Measurements from ENCODE around the gene NINJ2. TPM values are rescaled to one million over a fixed set of nuclear protein-coding genes. Genes with fewer than 3 reads are reported as not detected.
A peak's percentile ranks its signal among the peaks of the same experiment; 100 is the strongest.
"Not testable (repeated sequence)": the region's sequence is repeated elsewhere in the genome, so short reads cannot be mapped to it uniquely, and the experiment has no call there.

Gene NINJ2
- total and polyA plus RNA-seq, 9 donors, result 0.48 to 3.4 (median 1.4) TPM; not detected in 2

DNA sequence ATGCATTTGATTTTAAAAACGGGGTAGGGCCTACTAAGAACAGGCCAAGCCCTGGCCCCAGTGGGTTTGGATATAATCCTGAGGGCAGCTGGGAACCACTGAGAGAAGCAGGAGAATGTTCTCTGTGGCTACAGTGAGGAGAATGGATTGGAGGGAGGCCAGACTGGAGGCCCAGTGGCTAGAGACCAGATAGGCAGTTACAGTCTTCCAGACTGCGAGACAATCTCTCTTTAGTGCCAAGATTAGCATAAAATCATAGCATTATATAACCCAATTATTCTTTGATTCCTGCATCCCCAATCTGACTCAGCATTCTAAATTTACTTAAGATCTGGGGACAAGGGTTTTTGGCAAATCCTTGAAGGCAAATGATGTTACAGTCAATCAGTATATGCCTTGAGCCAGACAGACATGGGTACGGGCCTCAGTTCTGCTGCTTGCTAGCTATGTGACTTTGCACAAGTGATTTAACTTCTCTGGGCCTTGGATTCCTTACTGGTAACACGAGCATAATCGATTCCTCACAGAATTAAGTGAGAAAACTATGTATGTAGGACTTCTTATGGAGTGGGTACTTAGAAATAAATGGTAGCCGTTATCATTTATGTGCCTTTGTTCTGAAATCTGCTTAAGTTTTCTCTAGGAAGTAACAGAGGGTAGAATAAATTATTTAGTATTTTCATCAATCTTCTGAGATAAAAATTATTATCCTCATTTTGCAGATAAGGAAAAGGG is 18.3 kb downstream of the NINJ2 start:
- H3K9me3 ChIP-seq, result no peaks in the 10 kb centered on the region
- intact Hi-C loops (cut with DNase I), result loop anchor here in 3 of 4 donors (5.0 to 10.0 kb wide), 2 partner anchors 70 to 107 kb away; partner anchors contain the start of gene WNK1 (in 1 of the 3)
- TF ChIP-seq EP300 (IDR thresholded peaks at IDR 0.05) (no peak), POLR2A (IDR thresholded peaks at IDR 0.05) (no peak)
- TF ChIP-seq, protein P1, sequence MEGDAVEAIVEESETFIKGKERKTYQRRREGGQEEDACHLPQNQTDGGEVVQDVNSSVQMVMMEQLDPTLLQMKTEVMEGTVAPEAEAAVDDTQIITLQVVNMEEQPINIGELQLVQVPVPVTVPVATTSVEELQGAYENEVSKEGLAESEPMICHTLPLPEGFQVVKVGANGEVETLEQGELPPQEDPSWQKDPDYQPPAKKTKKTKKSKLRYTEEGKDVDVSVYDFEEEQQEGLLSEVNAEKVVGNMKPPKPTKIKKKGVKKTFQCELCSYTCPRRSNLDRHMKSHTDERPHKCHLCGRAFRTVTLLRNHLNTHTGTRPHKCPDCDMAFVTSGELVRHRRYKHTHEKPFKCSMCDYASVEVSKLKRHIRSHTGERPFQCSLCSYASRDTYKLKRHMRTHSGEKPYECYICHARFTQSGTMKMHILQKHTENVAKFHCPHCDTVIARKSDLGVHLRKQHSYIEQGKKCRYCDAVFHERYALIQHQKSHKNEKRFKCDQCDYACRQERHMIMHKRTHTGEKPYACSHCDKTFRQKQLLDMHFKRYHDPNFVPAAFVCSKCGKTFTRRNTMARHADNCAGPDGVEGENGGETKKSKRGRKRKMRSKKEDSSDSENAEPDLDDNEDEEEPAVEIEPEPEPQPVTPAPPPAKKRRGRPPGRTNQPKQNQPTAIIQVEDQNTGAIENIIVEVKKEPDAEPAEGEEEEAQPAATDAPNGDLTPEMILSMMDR (IDR thresholded peaks at IDR 0.05), result no peak
- no peak overlapping the region for H3K27ac ChIP-seq
- no peak for DNase-seq
- H3K36me3 ChIP-seq, result no peaks in the 10 kb centered on the region
- H3K27me3 ChIP-seq, result no peaks in the 10 kb centered on the region
- peaks cover 19% of the 10 kb centered on the region for H3K4me1 ChIP-seq (ENCODE audit: insufficient read depth)
- no peak overlapping the region for H3K4me3 ChIP-seq
- WGBS, 3 donors, result 65 to 76% (median 74%) methylated on average over 6 of the region's 6 CpGs

DNA sequence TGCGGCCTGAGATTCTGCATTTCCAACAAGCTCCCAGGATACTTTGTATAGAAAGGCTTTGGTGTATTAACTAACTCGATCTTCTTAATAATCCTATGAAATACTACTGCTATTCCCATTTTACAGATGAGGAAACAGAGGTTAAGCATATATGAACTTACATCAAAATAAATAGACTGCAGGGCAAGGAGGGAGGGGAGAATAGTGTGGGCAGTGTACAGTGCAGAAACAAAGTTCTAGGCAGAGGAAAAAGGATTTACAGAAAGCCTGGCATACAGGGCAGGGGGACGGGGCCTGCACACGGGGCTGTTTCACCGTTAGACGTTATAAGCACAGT is 19.0 kb downstream of the NINJ2 start:
- DNase-seq, result no peak
- peaks cover 19% of the 10 kb centered on the region for H3K4me1 ChIP-seq (ENCODE audit: insufficient read depth)
- WGBS, 3 donors, result 92 to 94% (median 94%) methylated on average over 6 of the region's 6 CpGs

DNA sequence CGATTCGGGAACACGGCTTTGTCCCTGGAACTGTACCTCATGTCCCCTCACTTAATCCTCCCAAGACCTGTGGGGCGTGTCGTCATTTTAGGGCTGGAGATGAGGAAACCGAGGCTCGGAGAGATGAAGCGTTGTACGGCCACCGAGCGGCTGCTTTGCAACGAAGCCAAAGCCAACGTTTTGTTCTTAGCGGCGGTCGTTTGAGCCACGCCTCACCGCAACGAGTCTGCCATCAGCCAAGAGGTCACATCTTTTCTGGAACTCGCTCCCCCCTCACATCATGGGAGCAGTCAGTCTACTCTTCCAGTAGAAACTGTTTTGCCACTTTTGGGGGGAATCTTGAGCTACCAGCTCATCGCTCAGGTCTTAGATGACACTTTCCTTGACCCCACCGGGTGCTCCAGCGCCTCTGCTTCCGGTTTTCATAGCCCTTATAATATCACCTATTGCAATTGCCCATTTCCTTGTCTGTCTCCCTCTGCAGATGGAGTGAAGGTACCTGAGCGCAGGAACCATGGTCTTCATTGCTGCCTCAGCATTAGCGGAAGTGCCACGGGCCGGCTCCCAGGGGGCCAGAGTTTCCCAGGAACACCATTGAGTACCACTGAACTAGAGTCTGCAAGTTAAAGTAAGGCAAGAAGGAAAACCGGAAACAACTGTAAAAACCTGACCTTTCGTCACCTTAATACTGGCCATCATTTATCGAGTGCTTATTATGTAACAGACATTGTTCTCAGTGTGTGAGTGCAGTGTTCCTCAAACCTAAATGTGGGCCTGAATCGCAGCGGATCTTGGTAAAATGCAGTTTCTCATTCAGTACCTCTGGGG is 19.6 kb downstream of the NINJ2 start:
- Histone ChIP-seq H3K27ac (peak overlapping the region in 1 of 2 donors; percentile 89), H3K27me3 (no peaks in the 10 kb centered on the region), H3K36me3 (no peaks in the 10 kb centered on the region), H3K9me3 (no peaks in the 10 kb centered on the region), H3K4me3 (peak overlapping the region; percentile 65), H3K4me1 (ENCODE audit: insufficient read depth) (peaks cover 19% of the 10 kb centered on the region)
- intact Hi-C loops (cut with DNase I), result loop anchor here in 3 of 4 donors (10.0 kb wide), 1 partner anchor 69 kb away; no protein-coding TSS in a partner anchor
- 70 to 74% (median 73%) methylated on average over 33 of the region's 33 CpGs for WGBS, 3 donors
- no peak for TF ChIP-seq POLR2A (IDR thresholded peaks at IDR 0.05)
- TF ChIP-seq EP300 (IDR thresholded peaks at IDR 0.05), result no peak
- TF ChIP-seq, protein P1 (IDR thresholded peaks at IDR 0.05), result no peak
- DNase-seq, result no peak

More for the DNA sequence above, 19.0 kb downstream of the NINJ2 start:
- intact Hi-C loops (cut with DNase I), result loop anchor here in 3 of 4 donors (10.0 kb wide), 1 partner anchor 69 kb away; no protein-coding TSS in a partner anchor
- no peak overlapping the region for H3K27ac ChIP-seq
- TF ChIP-seq, protein P1 (IDR thresholded peaks at IDR 0.05), result no peak
- no peak for TF ChIP-seq POLR2A (IDR thresholded peaks at IDR 0.05)
- TF ChIP-seq EP300 (IDR thresholded peaks at IDR 0.05), result no peak
- H3K27me3 ChIP-seq, result no peaks in the 10 kb centered on the region
- H3K36me3 ChIP-seq, result no peaks in the 10 kb centered on the region
- H3K4me3 ChIP-seq, result no peak overlapping the region
- H3K9me3 ChIP-seq, result no peaks in the 10 kb centered on the region

DNA sequence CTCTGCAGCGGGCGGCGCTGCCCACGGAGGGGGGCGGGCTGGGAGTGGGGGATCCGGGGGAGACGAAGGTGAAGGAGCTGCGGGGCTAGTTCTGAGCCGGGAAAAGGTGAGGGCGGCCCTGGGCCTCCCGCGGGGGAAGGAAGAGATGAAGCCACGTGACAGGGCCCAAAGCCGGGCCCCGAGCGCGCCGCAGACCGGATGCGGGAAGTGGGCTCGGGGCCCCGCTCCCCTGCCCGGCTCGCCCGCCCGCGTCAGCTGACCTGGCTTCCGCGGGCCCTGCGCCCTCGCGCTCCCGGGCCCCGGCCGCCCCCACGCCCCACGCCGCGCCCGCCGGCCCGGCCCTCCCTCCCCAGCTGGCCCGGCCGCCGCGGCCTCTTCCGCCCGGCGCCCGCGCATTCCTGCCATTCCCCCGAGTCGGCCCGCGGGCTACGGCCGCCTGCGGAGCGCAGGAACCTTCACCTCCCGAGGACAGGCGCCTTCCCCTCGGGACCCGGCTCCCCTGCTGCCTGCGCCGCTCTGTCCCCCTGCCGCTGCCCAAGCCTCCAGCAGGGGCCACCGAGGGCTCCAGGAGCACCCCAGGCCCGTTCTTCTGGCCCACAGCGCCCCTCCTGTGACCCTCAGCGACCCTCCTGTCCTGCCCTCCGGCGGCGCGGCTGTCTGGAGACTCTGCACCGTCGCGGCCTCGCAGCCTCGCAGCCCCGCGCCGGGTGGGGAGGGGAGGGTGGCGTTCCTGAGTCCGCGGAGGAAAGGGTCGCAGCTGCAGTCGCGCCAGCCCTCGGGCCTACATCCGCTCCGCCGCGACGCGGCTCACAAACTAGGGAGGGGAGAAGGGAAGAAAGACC is 20.4 kb downstream of the NINJ2 start:
- TF ChIP-seq EP300 (IDR thresholded peaks at IDR 0.05) (no peak), POLR2A (IDR thresholded peaks at IDR 0.05) (no peak)
- TF ChIP-seq, protein P1 (IDR thresholded peaks at IDR 0.05), result no peak
- 4 to 8% (median 7%) methylated on average over 48 to 95 of the region's 95 CpGs for WGBS, 3 donors

DNA sequence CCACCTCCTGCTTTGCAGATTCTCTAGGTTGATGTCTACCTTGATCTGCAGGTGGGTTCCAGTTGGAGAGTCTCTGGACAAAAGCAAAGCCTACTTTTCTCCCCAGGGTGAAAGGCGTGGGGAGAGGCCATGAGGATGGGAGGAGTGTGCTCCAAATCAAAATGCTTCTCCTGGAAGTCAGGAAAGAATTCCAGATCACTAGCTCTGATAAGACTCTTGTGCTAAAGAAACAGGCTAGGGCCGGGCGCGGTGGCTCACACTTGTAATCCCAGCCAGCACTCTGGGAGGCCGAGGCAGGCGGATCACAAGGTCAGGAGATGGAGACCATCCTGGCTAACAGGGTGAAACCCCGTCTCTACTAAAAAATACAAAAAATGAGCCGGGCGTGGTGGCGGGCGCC is 21.9 kb downstream of the NINJ2 start:
- peaks cover 12% of the 10 kb centered on the region for H3K4me1 ChIP-seq (ENCODE audit: insufficient read depth)
- not testable (repeated sequence) for DNase-seq, H3K36me3 ChIP-seq, H3K27me3 ChIP-seq, H3K9me3 ChIP-seq, H3K27ac ChIP-seq, H3K4me3 ChIP-seq
- intact Hi-C loops (cut with DNase I), result loop anchor here in 3 of 4 donors (10.0 kb wide), 1 partner anchor 67 kb away; no protein-coding TSS in a partner anchor
- 96 to 98% (median 98%) methylated on average over 11 of the region's 11 CpGs for WGBS, 3 donors

More for the DNA sequence above, 20.4 kb downstream of the NINJ2 start:
- H3K4me3 ChIP-seq, result peak overlapping the region; percentile 65
- H3K36me3 ChIP-seq, result no peaks in the 10 kb centered on the region
- DNase-seq, result peak; percentile 77 to 86 (median 78)
- peaks cover 19% of the 10 kb centered on the region for H3K4me1 ChIP-seq (ENCODE audit: insufficient read depth)
- peak overlapping the region; percentile 84 to 89 for H3K27ac ChIP-seq
- H3K9me3 ChIP-seq, result no peaks in the 10 kb centered on the region
- no peaks in the 10 kb centered on the region for H3K27me3 ChIP-seq
- intact Hi-C loops (cut with DNase I), result loop anchor here in 3 of 4 donors (10.0 kb wide), 1 partner anchor 68 kb away; no protein-coding TSS in a partner anchor

Measured in ovary (tissue), 9 donors.